GM12875 (cell line): ENCODE measurements around the gene ZNF771.

Experiments used
- H3K4me3 ChIP-seq: one replicate; pipeline ENCODE4 v1.5.1; 2011; ENCODE audit warnings: low read depth, low read length, control low read depth
- TF ChIP-seq, protein P1 (sequence below): IDR thresholded peaks from 2 replicates; pipeline ENCODE4 v1.5.1; 2011; ENCODE audit warnings: low read depth, mild to moderate bottlenecking, control low read depth, inconsistent platforms, low read length, moderate library complexity, borderline replicate concordance; ENCODE audit not compliant: insufficient read depth

ZNF771 gene

DNA sequence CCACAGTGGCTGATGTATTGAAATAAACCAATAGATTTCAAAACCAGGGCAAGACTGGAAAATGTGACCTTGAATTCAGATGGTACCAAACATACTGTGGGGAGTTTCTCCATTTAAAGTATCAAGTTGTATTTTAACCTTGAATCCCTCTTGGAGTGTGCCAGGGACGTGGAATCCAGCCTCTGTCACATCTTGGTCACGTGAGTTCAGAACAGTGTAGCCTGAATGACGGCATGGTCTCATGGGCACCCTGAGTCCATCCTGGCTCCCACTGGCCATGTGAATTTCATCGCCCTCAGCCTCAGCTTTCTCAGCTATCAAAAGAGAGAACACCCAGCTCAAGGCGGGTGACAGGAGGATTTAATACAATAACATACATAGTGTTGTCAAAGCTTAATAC, 6.8 kb downstream of the ZNF771 start:
- H3K4me3 ChIP-seq: no peak overlapping the region
- TF ChIP-seq, protein P1, sequence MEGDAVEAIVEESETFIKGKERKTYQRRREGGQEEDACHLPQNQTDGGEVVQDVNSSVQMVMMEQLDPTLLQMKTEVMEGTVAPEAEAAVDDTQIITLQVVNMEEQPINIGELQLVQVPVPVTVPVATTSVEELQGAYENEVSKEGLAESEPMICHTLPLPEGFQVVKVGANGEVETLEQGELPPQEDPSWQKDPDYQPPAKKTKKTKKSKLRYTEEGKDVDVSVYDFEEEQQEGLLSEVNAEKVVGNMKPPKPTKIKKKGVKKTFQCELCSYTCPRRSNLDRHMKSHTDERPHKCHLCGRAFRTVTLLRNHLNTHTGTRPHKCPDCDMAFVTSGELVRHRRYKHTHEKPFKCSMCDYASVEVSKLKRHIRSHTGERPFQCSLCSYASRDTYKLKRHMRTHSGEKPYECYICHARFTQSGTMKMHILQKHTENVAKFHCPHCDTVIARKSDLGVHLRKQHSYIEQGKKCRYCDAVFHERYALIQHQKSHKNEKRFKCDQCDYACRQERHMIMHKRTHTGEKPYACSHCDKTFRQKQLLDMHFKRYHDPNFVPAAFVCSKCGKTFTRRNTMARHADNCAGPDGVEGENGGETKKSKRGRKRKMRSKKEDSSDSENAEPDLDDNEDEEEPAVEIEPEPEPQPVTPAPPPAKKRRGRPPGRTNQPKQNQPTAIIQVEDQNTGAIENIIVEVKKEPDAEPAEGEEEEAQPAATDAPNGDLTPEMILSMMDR: no peak

DNA sequence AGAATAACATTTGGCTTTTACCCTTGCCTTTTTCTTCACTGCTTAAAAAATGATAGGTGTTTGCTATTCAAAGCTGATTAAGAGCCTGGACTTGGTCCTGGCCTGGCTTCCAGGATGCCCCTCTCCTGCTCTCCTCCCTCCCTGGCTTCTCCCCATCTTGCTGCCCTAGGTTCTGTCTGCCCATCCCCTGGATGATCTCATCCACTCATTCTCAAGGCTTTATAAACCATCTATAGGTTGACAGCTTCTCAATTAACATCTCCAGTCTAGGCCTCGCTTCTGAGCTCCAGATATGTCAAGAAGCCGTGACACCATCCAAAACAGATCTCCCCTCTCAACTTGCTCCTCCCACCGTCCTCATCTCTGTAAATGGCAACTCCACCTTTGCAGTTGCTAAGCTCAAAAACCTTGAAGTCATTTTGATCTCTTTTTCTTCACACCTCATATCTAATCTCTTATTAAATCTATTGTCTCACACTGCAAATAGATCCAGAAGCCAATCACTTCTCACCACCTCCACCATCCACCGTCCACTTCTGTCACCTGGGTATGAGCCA, 8.7 kb downstream of the ZNF771 start:
- H3K4me3 ChIP-seq: no peak overlapping the region
- TF ChIP-seq, protein P1: no peak

DNA sequence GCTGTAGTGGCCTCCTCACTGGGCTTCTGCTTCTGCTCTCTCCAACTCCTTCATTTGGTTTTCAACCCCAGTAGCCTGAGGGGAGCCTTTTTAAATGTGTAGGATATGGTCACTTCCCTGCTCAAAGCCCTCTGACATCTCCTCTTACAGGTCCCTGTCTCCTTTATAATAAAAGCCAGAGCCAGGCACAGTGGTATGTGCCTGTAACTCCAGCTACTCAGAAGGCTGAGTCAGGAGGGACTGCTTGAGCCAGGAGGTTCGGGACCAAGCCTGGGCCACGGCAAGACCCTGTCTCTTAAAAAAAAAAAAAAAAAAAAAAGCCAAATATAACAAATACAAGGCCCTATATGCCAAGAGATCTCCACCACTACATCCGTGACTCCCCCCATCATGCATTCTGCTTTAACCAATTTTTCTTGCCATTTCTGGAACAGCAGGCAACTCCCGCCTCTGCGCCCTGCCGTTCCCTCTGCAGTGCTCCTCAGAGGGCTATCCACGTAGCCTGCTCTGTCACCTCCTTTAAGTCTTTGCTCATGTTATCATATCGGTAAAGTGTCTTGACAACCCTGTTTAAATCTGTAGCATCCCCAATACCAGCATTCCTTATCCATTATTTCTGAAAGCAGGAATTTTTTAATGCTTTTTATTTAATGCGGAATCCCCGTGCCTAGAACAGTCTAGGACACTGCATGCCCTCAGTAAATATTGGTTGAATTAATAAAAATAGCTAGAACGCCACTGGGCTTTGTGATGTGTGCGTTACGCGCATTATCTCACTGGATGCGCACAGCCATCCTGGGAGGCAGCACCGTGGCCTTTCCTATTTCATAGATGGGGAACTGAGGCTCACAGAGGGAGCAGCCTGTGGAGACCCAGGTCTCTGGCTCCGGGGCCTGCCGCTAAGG, 9.5 kb downstream of the ZNF771 start:
- TF ChIP-seq, protein P1: no peak
- no peak overlapping the region for H3K4me3 ChIP-seq

DNA sequence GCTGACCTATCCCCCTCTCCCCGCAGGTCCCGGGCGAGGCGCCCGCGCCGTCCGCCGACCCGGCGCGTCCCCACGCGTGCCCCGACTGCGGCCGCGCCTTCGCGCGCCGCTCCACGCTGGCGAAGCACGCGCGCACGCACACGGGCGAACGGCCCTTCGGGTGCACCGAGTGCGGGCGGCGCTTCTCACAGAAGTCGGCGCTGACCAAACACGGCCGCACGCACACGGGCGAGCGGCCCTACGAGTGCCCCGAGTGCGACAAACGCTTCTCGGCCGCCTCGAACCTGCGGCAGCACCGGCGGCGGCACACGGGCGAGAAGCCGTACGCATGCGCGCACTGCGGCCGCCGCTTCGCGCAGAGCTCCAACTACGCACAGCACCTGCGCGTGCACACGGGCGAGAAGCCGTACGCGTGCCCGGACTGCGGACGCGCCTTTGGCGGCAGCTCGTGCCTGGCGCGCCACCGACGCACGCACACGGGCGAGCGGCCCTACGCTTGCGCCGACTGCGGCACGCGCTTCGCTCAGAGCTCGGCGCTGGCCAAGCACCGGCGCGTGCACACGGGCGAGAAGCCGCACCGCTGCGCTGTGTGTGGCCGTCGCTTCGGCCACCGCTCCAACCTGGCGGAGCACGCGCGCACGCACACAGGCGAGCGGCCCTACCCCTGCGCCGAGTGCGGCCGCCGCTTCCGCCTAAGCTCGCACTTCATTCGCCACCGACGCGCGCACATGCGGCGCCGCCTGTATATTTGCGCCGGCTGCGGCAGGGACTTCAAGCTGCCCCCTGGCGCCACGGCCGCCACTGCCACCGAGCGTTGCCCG, 10.3 kb downstream of the ZNF771 start:
- H3K4me3 ChIP-seq: peak overlapping the region; percentile 49
- TF ChIP-seq, protein P1: peak; percentile 14; the same call in 1 of the 2 replicates

- TF ChIP-seq, protein P1: no peak
- H3K4me3 ChIP-seq: peak overlapping the region; percentile 49
Measured at GRCh38 chr16:30418350-30419181, 11.2 kb downstream of the ZNF771 start.

- H3K4me3 ChIP-seq: no peak overlapping the region
- TF ChIP-seq, protein P1: no peak
Measured at GRCh38 chr16:30421010-30421409, 13.6 kb downstream of the ZNF771 start.
